Right renal pelvis (tissue), 4 donors: ENCODE results near the gene TPRX2. TPM values are rescaled to one million over a fixed set of nuclear protein-coding genes. Genes with fewer than 3 reads are reported as not detected.
"Not testable (repeated sequence)": the region's sequence is repeated elsewhere in the genome, so short reads cannot be mapped to it uniquely, and the experiment has no call there.

Experiments used
- DNase-seq, 4 donors: peaks; one replicate each; pipeline ENCODE4 v3.0.0-alpha.2; 2013; ENCODE audit warnings: low read depth in 4 of 4, low spot score in 3 of 4, missing footprints in 1 of 4
- polyA plus RNA-seq, 4 donors: library from polyadenylated mRNA; unstranded; fragments of 120-200 nt; gene quantifications; one replicate each; pipeline ENCODE4 v1.2.1, GENCODE V29; 2013; ENCODE audit not compliant: insufficient read length in 4 of 4

TPRX2 gene
- polyA plus RNA-seq, 4 donors = not detected

DNA sequence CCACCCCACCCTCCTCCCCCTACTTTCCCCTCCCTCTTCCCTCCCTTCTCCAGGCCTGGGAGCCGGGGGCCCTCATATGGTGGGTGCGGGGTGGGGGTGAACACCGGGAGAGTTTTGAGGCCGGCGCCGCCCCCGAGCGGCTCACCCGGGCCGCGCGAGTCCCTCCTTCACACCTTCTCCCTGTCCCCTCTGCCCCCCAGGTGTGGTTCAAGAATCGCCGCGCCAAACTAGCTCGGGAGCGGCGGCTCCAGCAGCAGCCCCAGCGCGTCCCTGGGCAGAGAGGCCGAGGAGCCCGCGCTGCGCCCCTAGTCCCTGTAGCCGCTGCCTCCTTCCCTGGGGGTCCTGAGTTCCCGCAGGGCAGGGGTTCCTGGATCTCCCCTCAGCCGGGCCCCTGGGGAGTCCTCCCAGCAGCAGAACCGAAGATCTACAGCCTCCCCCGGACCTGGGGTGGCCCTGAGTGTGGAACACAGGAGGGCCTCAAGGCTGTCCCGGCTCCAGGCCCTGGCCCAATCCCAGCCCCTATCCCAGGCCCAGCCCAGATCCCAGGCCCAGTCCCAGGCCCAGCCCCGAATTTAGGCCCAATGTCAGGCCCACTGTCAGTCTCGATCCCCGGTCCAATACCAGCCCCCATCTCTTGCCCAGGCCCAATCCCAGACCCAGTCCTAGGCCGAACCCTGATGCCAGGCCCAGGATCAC is 1.7 kb downstream of the TPRX2 start:
- DNase-seq = no peak

DNA sequence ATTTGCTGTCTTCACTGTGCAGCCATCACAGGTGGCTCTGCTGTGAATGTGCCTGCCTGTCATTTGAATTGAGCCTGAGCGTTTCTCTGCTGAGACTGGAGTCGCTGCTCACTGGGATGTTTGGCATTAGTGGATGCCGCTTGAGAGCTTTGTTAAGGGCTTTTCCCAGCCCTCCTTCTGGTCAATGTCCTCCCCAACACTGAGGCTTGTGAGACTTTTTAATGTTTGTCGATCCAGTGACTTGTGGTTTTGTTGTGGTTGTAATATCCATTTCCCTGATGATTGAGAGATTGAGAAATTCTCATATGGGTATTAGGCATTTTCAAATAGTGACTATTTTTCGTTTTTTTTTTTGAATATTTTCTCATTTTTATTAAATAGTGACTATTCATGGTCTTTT is 2.6 kb downstream of the TPRX2 start:
- DNase-seq = no peak

DNA sequence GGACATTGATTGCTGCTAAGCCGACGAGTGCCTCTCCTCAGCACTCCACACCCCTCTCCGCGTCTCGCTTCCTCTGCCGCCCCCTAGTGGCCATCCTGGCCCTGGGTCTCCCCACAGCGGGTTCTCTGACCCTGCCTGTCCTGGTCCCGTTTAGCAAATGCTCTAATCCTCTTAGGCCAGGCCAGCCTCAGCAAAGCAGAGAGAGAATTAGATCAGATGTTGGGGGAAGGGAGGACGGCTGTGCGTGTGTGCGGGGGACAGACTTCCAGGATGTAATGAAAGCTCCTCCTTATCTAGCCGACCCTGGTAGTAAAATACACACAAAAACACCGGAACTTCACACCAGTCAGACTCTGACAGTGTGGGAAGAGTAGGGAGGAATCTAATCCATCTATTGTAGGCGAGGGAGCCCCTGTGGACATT is 4.5 kb downstream of the TPRX2 start:
- DNase-seq = peak; percentile 59 to 66 (median 64)

DNA sequence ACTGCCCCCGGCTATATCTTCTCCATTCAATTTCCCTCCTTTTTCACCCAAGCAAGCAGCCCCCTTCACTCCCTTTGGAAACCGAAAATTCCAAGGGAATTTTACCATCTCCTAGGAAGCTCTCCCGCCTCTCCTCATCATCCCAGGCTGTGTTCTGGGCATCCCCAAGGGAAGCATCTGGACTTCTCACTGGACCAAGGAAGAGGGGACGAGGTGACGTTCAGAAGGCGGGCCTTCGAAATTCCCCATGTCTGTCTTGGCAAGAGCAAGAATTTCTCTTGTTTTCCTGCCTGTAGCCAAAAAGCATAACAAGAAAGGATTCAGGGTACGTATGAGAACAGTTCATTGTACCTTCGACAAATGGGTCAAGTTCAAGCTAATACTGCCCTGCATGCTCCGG is 6.1 kb downstream of the TPRX2 start:
- DNase-seq = no peak

DNA sequence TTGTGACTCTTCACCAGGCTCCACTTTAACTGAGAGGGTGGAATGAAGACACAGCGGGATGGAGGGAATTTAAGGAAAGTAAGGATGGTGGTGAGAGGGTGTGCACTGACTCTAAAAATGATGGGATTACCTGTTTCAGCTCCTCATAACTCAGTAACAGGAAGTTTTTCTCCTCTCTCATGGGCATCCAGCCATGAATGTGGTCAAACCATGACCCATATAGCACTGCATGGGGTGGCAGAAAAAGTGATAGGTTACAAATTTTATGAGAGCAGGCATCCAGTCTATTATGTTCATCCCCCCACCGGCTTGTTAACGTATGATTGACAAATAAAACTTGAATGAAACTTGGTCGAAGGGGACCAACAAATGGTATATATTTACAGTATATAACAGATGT is 19.9 kb downstream of the TPRX2 start:
- no peak for DNase-seq

DNA sequence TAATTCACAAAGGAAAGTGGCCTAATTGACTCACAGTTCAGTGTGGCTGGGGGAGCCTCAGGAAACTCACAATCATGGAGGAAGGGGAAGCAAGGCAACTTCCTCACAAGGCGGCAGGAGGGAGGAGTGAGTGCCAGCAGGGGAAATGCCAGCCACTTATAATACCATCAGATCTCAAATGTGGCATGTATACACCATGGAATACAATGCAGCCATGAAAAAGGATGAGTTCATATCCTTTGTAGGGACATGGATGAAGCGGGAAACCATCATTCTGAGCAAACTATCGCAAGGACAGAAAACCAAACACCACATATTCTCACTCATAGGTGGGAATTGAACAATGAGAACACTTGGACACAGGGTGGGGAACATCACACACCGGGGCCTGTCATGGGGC is 20.4 kb downstream of the TPRX2 start:
- DNase-seq = not testable (repeated sequence)

DNA sequence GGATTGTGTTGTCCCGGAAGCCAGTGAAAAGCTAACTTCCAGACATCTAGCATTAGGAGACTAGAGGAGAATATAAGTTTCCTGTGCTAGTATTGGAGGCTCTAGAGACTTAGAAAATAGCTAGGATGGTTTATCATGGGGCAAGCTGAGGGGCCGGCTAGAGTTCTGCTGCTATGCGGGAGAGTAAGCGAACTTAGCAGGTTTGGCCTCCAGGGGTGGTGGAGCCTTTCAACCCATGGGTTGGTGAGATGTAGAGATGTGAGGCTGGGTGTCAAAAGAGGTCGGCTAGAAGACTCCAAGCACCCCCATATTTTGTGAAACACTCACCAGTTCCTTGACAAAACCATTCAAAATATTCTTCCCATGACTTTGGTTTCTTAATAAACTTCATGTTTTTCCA is 22.7 kb downstream of the TPRX2 start:
- no peak for DNase-seq

DNA sequence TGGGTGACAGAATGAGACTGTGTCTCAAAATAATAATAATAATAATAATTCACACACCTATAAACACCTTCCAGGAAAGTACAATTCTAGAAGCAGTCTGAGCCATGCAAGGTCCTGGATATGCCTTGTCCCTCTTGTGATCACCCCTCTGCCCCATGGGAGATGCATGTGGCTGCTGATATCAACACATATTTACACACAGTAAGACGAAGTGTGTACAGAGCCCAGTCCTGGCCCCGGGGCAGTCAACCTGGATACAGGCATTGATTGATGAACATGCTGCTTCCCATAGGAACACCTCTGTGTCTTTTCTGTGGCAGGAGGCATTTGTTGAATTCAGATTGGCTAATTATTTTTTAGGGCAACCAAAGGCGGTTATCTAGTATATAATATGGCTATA is 23.9 kb downstream of the TPRX2 start:
- no peak for DNase-seq

DNA sequence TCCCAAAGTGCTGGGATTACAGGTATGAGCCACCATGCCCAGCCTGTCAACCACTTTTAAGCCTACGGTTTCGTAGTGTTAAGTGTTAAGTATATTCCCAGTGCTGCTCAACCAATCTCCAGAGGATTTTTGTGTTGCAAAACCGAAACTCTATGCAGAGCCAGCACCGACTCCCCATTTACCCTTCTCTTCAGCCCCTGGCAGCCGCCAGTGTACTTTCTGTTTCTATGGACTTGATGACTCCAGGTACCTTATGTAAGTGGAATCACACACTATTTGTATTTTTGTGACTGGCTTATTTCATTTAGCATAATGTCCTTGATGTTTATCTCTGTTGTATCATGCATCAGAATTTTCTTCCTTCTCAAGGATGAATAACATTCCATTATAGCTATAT is 26.0 kb downstream of the TPRX2 start:
- no peak for DNase-seq

DNA sequence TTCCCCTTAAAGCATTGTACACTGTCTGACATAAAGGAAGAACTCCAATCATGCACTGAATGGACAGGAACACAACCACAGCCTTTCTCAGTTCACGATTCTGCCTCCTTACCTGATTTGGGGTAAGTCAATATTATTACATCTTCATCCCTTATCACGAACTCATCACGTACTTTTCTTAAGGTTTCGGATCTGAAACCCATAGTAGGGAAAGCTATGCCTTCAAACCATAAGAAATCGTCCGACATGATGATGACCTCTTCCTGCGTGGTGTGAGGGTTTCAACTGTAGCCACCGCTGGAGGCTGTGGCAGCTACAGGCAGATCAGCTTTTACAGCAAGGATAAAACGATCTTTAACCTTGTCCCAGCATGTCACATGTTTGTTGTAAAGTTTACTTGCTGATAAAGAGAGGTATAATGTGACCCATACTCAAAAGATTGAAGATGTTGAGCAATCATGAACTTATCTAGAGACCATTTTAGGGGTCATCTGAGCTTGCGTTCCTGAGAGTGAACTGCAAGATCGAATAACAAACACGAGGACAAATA is 27.1 kb downstream of the TPRX2 start, which contains the start of gene SULT2A1:
Gene SULT2A1 (minus strand): TSS at position 306 of the 550 bp plus-strand sequence. CDS start 58 bp downstream, at position 248.
- no peak for DNase-seq

DNA sequence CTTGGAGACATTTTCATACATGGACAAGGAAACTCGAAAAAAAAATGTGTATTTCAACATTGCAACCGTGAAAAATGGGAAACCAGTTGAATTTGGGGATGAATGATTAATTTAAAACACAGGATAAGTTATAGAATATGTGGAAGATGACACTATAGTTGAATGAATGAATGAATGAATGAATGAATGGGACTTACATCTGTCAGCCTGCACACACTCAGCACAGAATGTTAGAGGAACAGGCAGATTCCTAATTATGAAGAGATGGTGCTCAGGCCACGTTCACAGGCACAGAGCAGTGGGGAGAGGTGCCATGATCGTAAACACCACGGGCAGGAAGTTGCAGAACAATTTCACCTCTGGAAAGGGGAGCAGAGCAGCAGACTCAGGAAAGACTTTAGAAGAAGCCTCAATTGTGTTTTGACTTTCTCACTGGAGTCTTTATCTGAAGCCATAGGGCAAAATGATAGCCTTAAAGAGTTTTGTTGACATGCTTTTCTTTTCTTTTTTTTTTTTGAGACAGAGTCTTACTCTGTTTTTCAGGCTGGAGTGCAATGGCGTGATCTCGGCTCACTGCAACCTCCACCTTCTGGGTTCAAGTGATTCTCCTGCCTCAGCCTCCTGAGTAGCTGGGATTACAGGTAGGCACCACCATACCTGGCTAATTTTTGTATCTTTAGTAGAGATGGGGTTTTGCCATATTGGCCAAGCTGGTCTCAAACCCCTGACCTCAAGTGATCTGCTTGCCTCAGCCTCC is 32.0 kb downstream of the TPRX2 start:
- no peak for DNase-seq

DNA sequence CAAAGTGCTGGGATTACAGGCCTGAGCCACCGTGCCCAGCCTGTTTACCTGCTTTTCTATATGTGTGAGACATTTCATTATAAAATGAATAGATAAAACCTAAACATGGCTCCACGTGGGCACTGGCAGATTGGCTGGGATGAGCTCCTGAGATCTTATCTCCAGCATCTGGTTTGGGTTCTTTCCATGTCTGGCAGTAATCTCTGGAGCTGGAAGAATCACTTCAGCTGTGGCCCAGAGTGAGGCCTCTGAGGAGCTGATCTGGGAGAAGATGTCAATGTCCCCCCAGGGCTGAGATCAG is 32.5 kb downstream of the TPRX2 start:
- DNase-seq = no peak

DNA sequence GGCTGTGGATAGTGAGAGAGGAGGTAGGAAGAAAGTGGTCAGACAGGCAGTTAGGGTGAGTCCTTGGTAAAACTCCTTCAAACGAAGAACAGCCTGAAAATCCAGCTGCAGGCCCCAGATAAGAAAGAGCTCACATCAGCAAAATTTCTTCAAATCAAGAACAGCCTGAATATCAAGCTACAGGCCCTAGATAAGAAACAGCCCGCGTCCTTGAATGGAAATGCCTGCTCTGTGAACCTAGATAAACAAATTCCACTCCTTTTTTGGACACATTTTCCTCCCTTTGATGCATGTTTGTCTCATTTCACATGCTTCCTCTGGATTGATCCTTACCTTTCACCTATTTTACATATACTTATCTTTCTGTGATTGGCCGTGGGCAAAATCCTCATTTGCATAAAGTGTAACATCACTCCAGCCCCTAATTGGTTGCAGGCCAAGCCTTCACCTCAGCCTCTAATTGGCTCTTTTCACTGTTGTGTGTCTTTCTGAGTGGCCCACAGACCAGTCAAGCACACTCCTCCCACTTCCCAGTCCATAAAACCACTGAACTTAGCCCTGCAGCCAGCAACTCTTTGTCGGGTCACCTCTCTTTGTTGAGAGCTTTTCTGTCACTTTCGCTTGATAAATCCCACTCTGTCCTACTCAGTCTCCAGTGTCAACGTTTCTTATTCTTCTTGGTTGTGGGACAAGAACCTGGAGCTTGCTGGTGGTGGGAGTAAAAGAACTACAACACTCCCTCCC is 33.1 kb downstream of the TPRX2 start:
- DNase-seq = peak in 1 of 4 donors; percentile 15

DNA sequence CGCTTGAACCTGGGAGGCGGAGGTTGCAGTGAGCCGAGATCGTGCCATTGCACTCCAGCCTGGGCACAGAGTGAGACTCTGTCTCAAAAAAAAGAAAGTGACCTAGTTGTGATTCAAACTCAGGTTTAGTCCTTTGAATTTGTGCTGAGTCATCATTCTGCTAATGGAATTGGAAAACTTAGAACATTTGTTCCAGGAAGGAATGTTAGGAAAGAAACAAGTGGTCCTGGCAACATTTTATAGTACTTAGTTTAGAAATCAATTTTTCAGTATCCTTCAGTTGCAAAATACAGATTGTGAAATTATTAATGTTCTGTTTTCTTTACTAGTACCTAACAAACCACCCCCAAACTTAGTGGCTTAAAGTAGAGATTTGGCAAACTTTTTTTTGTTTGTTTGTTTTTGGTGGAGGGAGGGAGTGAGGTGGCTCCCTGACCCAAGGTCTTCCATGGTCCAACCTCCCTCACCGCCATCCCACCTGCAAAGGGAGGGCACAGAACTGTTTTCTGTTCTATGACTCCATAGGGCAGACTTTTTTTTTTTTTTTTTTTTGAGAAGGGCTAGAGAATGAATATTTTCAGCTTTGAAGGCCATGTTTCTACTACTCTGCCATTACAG is 36.2 kb downstream of the TPRX2 start:
- no peak for DNase-seq

DNA sequence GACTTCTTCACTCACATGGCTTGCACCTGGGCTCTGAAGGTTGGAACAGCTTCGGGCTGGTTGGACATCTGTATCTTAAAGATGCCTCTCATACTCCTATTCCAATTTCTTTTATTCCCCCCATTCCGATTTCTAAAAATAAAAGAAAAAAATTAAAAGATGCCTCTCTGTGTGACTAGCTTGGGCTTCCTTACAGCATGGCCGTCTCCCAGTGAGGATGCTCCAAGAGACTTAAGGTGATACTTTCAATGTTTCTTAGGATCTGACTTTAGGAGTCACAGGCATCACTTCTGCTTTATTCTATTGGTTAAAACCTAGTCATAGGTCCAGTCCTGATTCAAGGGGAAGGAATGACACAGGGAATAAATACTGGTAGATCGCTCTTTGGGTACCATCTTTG is 37.0 kb downstream of the TPRX2 start:
- DNase-seq = no peak

DNA sequence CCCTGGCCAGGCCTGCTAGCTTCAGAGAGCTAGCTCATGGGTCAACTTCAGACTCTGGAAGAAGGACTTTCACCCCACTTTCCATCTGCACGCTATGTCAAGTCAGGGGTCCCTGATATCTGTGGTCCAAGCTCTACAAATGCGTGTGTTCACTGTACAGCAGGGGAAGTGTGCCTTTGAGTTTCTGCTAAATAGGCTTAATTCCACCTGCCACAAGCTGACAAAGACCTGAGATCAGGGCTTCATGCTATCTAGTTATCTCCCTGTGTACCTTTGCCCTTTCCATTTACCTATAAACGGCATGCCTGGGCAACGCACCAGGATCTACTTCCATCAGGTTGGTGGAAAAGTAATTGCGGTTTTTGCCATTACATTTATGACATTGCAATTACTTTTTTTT is 37.7 kb downstream of the TPRX2 start:
- no peak for DNase-seq

DNA sequence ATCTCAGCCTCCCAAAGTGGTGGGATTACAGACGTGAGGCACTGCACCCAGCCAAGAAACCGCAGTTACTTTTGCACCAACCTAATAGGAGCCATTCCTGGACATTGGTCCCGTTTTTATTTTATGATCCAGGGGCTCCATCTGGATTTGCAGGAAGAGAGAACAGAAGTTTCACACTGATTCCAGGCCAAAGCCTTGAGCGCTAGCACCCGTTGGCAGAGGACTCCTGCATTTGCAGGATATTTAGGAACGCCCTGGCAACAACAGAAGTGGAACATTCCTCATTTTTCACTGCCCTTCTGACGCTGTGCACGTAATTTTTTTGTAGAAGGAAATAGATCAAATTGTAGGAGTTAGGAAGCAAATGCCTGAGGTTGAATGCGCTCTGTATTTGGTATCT is 38.8 kb downstream of the TPRX2 start:
- DNase-seq = no peak

DNA sequence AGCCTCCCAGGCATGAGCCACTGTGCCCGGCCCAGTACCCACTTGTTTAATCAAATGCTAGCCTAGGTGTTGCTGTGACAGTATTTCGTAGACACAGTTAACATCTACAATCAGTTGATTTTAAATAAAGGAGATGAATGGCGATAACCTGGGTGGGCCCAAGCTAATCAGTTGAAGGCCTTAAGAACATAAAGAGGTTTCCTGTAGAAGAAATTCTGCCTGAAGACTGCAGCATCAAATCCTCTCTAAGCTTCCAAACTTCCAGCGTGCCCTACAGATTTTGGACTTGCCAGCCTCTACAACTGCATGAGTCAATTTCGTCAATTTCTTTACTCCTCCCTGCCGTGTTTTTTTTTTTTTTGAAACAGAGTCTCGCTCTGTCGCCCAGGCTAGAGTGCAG is 40.3 kb downstream of the TPRX2 start:
- DNase-seq = no peak

DNA sequence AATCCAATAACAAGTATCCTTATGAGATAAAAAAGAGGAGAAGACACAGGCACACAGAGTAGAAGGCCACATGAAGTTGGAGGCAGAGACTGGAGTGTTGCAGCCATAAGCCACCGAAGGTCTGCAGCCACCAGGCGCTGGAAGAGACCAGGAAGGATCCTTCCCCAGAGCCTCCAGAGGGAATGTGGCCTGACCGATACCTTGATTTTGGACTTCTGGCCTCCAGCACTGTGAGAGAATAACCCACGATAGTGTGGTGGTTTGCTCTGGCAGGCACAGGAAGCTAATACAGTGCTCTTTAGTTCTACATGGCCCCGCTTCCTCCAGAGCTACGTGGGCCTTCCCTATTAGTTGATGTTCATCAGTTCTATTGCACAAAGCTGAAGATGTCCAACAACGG is 42.3 kb downstream of the TPRX2 start:
- no peak for DNase-seq

DNA sequence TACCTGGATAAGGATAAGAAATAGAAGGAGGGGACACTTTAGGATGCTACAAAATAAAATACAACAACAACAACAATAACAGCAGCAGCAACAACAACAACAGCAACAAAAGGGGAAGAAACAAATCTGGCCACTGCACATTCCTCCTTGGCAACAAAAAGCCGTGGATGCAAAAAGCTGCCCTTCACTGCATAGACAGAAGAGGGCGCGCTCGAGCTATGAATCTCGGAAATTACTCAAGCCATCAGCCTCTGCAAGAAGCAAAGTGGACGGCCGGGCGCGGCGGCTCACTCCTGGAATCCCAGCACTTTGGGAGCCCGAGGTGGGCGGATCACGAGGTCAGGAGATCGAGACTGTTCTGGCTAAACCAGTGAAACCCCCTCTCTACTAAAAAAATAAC is 50.3 kb downstream of the TPRX2 start:
- DNase-seq = not testable (repeated sequence)

DNA sequence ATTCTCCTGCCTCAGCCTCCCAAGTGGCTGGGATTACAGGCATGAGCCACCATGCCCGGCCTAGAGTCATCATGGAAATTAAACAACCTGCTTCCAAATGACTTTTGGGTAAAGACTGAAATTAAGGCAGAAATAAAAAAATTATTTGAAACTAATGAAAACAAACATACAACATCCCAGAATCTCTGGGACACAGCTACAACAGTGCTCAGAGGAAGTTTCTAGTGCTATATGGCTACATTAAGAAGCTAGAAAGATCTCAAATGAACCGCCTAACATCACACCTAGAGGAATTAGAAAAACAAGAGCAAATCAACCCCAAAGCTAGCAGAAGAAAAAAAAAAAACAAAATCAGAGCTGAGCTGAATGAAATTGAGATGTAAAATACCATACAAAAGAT is 51.2 kb downstream of the TPRX2 start:
- not testable (repeated sequence) for DNase-seq
